GM20000 (cell line): Measurements from ENCODE around the gene RBSN.

Experiments
- DNase-seq: peaks from one replicate; pipeline ENCODE4 v3.0.0; 2012; ENCODE audit warnings: low spot score
- CTCF ChIP-seq: IDR thresholded peaks from 2 replicates; pipeline ENCODE4 v1.5.1; 2012; ENCODE audit warnings: mild to moderate bottlenecking, control low read depth; ENCODE audit errors: extremely low read depth, missing control alignments

Gene RBSN

GRCh38 chr3:15065550-15066007 lies 33.4 kb downstream of the RBSN start:
- DNase-seq = no peak
- TF ChIP-seq CTCF = no peak

- TF ChIP-seq CTCF = no peak
- DNase-seq = peak; percentile 96
Observed at GRCh38 chr3:15064835-15065549, 34.0 kb downstream of the RBSN start, which contains the start of gene MRPS25. MRPS25 (minus strand) TSS chr3:15065315; CDS start chr3:15065194, 121 bp downstream.

GRCh38 chr3:15064299-15064834 lies 34.6 kb downstream of the RBSN start:
- no peak for TF ChIP-seq CTCF
- peak; percentile 49 for DNase-seq

DNA sequence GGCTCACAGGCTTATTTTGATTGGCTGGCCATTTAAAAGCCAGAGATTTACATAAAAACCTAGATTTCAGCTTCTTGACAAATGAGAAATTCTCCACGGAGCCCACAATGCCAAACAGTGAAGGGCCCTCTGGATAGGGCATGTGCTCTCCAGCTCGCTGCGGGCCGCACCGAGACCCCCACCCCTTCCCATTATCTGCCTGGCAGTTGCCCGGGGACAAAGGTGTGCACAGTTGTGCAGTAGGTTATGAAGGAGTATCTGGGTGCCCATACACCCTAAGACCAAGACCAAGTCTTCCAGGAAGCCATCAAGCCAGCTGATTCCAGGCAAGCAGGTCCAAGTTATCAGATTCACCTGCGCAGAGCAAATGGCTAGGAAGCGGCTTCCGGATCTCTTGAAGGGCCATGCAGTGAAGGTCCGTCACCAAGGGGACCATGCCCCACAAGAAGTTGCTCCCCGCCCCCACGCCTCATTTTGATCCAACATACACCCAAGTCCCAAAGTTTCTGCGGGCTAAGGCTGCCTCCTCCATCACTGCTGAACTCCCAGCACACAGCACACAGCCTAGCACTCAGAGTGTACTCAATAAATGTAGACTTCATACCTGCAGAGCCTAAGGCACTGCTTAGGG lies 35.2 kb downstream of the RBSN start:
- TF ChIP-seq CTCF = no peak
- DNase-seq = no peak

DNA sequence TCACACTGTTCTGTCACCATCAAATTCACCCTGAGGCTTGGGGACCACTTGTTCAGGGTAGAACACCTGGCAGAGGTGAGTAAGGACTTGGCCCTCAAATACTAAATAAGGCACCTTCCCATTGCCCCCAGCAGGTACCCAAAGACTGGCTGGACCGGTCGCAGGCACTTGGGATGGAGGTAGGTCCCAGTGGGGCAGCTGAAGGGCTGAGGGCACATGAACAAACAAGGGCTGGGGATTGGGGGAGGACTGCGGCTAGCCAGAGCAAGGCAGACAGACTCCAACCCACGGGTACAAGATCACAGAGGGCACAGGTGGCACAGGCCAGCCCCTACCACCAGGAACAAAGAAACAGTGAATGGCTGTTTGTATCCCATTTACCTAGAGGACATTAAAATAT lies 35.7 kb downstream of the RBSN start:
- DNase-seq = peak; percentile 28
- TF ChIP-seq CTCF = no peak

GRCh38 chr3:15060029-15060428 lies 38.9 kb downstream of the RBSN start:
- TF ChIP-seq CTCF = no peak

DNA sequence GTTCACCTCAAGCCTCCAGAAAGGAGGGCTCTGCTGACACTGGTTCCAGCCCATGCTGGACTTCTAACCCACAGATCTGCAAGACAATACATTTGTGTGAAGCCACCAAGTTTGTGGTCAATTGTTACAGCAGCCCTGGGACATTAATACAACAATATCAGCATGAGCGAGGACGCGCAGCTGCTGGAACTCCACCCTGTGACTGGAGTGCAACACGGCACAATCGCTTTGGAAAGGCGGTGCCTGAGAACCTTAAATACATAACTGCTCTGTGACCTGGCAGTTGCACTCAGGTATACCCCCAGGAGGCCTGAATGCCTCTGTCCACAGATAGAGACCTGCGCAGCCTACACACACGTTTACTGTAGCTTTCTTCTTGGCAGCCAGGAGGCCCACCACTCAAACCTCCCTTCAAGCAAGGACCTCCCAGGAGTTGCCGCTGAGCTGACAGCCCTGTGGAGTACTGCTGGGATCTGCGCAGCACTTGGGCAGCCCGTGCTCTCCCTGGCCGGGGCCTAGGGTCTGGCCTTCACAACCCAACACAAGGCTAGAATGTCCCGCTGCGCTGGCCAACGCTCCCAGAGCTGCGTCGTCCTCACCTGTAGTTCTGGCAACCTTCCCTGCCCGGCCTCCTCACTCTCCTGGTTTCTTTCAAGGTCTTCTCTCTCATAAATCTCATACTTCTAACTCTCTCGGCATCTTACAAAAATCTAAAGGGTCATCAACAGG lies 42.1 kb downstream of the RBSN start:
- DNase-seq = no peak
- no peak for TF ChIP-seq CTCF

More at GRCh38 chr3:15060029-15060428, 38.9 kb downstream of the RBSN start:
- DNase-seq = no peak
